Keratinocyte (primary cell): ENCODE results near the gene ZBTB26. TPM values are rescaled to one million over a fixed set of nuclear protein-coding genes. Genes with fewer than 3 reads are reported as not detected.

ENCODE experiments used
- DNase-seq: peaks from one replicate; pipeline ENCODE4 v3.0.0-alpha.2; 2011; ENCODE audit warnings: low read depth, missing footprints, low spot score
- FAIRE-seq: peaks from 2 replicates; lab custom pipeline; 2011; peaks lifted over from hg19 to GRCh38; lab: Jason Lieb, UNC
- H2AFZ ChIP-seq: 2 replicates; pipeline ENCODE4 v1.6.0; 2012; ENCODE audit warnings: low read length, control low read depth, inconsistent platforms; ENCODE audit not compliant: control insufficient read depth
- H3K27ac ChIP-seq: 2 replicates; pipeline ENCODE4 v1.5.1; 2011; ENCODE audit warnings: low read length; ENCODE audit not compliant: control insufficient read depth, insufficient read depth
- H3K27me3 ChIP-seq: 3 replicates; pipeline ENCODE4 v1.6.0; 2011; ENCODE audit warnings: low read length; ENCODE audit not compliant: control insufficient read depth, insufficient read depth; ENCODE audit errors: extremely low read depth
- H3K36me3 ChIP-seq, 2 experiments: 2 replicates in 1 of 2; 3 replicates in 1 of 2; pipeline ENCODE4 v1.5.1; 2011; ENCODE audit warnings: low read length in 2 of 2, mild to moderate bottlenecking in 1 of 2; ENCODE audit not compliant: control insufficient read depth in 2 of 2, insufficient read depth in 2 of 2; ENCODE audit errors: extremely low read depth in 1 of 2
- H3K4me1 ChIP-seq: 3 replicates; pipeline ENCODE4 v1.5.1; 2011; ENCODE audit warnings: low read length; ENCODE audit not compliant: control insufficient read depth, insufficient read depth; ENCODE audit errors: extremely low read depth
- H3K4me2 ChIP-seq: 3 replicates; pipeline ENCODE4 v1.6.0; 2011; ENCODE audit warnings: low read depth, low read length; ENCODE audit not compliant: control insufficient read depth, insufficient read depth; ENCODE audit errors: extremely low read depth
- H3K4me3 ChIP-seq, 3 experiments: fragments of 200-600 bp in 1 of 3; sonication (generic) in 1 of 3; 2 replicates in 2 of 3; 3 replicates in 1 of 3; pipeline ENCODE4 v1.5.1; 2011 to 2016; ENCODE audit warnings: low read length in 3 of 3, mild to moderate bottlenecking in 3 of 3, control low read depth in 2 of 3, inconsistent platforms in 1 of 3, low read depth in 1 of 3, mixed read lengths in 1 of 3, mixed run types in 1 of 3, moderate library complexity in 1 of 3; ENCODE audit not compliant: control insufficient read depth in 2 of 3, insufficient read depth in 2 of 3; ENCODE audit errors: extremely low read depth in 1 of 3
- H3K79me2 ChIP-seq: 2 replicates; pipeline ENCODE4 v1.6.0; 2012; ENCODE audit warnings: low read length; ENCODE audit not compliant: control insufficient read depth, insufficient read depth
- H3K9ac ChIP-seq: 3 replicates; pipeline ENCODE4 v1.6.0; 2011; ENCODE audit warnings: low read length; ENCODE audit not compliant: control insufficient read depth, insufficient read depth; ENCODE audit errors: extremely low read depth
- H3K9me1 ChIP-seq: 3 replicates; pipeline ENCODE4 v1.6.0; 2011; ENCODE audit warnings: low read length; ENCODE audit not compliant: control insufficient read depth, insufficient read depth; ENCODE audit errors: extremely low read depth
- H3K9me3 ChIP-seq: 2 replicates; pipeline ENCODE4 v1.5.1; 2012; ENCODE audit warnings: low read depth, low read length; ENCODE audit not compliant: control insufficient read depth
- H4K20me1 ChIP-seq: 3 replicates; pipeline ENCODE4 v1.6.0; 2011; ENCODE audit warnings: low read length; ENCODE audit not compliant: control insufficient read depth, insufficient read depth; ENCODE audit errors: extremely low read depth
- EZH2 ChIP-seq: IDR thresholded peaks from one replicate; pipeline ENCODE4 v1.6.1; 2012; ENCODE audit warnings: inconsistent platforms, mild to moderate bottlenecking, low read length, moderate library complexity
- dilution Hi-C: fragments of 300-500 bp; cut with MboI; formaldehyde crosslinking; loops from one replicate; pipeline ENCODE4 v1.7.0; 2020; ENCODE audit warnings: low sequenced_read_pairs; ENCODE audit not compliant: extremely low pct_ligation_motif_present
- polyA plus RNA-seq, 5 experiments: library from polyadenylated mRNA; depleted of rRNA in 3 of 5; stranded (reverse) in 3 of 5; stranded (forward) in 1 of 5; unstranded in 1 of 5; fragments of >200 nt; gene quantifications; 1 replicate in 1 of 5; 2 replicates in 3 of 5; 3 replicates in 1 of 5; pipeline versions ENCODE4 v1.2.1 to v1.2.3, GENCODE V29; 2011 to 2012; ENCODE audit warnings: missing spikeins in 2 of 5, low read depth in 1 of 5, low replicate concordance in 1 of 5
- TF ChIP-seq, protein P1 (sequence below), 3 experiments: IDR thresholded peaks in 1 of 3; conservative IDR thresholded peaks in 1 of 3; optimal IDR thresholded peaks in 1 of 3; 2 replicates in 2 of 3; 3 replicates in 1 of 3; pipeline versions ENCODE3 to v1.5.1; 2011; ENCODE audit warnings: low read length in 3 of 3, mild to moderate bottlenecking in 3 of 3, moderate library complexity in 2 of 3, control low read depth in 1 of 3, inconsistent platforms in 1 of 3; ENCODE audit not compliant: insufficient read depth in 2 of 3; ENCODE audit errors: extremely low read depth in 1 of 3

ZBTB26 gene
- polyA plus RNA-seq, 1 donor (not counting 4 experiments of a cell fraction or from before 2014, with no cell fraction given), result 4.1 TPM

DNA sequence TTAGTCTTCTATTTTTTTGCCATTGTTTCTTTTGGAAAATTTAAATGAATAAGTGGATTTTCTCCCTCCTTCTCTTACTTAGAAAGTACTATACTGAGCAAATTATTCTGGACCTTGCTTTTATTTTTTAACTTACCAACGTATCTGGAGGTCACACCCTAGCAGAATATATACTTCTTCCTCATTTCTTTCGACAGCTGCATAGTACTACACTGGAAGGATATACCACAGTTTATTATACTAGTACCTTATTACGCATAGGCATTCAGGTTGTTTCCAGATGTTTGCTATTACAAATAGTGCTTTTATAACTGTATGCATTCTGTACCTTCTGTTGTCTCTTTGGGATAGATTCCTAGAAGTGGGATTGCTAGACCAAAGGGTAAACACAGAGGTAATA lies 42.8 kb downstream of the ZBTB26 start:
- no peaks in the 10 kb centered on the region for H4K20me1 ChIP-seq
- H3K9me1 ChIP-seq, result no peaks in the 10 kb centered on the region
- H3K4me2 ChIP-seq, result no peak overlapping the region
- DNase-seq (no peak), FAIRE-seq (no peak)
- H3K4me1 ChIP-seq, result no peaks in the 10 kb centered on the region
- TF ChIP-seq, protein P1, sequence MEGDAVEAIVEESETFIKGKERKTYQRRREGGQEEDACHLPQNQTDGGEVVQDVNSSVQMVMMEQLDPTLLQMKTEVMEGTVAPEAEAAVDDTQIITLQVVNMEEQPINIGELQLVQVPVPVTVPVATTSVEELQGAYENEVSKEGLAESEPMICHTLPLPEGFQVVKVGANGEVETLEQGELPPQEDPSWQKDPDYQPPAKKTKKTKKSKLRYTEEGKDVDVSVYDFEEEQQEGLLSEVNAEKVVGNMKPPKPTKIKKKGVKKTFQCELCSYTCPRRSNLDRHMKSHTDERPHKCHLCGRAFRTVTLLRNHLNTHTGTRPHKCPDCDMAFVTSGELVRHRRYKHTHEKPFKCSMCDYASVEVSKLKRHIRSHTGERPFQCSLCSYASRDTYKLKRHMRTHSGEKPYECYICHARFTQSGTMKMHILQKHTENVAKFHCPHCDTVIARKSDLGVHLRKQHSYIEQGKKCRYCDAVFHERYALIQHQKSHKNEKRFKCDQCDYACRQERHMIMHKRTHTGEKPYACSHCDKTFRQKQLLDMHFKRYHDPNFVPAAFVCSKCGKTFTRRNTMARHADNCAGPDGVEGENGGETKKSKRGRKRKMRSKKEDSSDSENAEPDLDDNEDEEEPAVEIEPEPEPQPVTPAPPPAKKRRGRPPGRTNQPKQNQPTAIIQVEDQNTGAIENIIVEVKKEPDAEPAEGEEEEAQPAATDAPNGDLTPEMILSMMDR (optimal IDR thresholded peaks at IDR 0.05 in 1 of 3, IDR thresholded peaks at IDR 0.05 in 1 of 3, conservative IDR thresholded peaks at IDR 0.05 in 1 of 3; ENCODE audit: extremely low read depth in 1 of 3, insufficient read depth in 2 of 3, low read length in 3 of 3), result no peak
- TF ChIP-seq EZH2, result no peak
- H3K9me3 ChIP-seq, result no peaks in the 10 kb centered on the region
- H3K9ac ChIP-seq, result no peak overlapping the region
- no peak overlapping the region for H3K27ac ChIP-seq
- H3K36me3 ChIP-seq, result peaks cover 9 to 10% of the 10 kb centered on the region in 2 experiments
- H3K27me3 ChIP-seq, result no peaks in the 10 kb centered on the region
- H3K79me2 ChIP-seq, result peaks cover 3% of the 10 kb centered on the region
- dilution Hi-C loops, result no loop called here
- H3K4me3 ChIP-seq, result no peak overlapping the region
- H2AFZ ChIP-seq, result no peak overlapping the region

DNA sequence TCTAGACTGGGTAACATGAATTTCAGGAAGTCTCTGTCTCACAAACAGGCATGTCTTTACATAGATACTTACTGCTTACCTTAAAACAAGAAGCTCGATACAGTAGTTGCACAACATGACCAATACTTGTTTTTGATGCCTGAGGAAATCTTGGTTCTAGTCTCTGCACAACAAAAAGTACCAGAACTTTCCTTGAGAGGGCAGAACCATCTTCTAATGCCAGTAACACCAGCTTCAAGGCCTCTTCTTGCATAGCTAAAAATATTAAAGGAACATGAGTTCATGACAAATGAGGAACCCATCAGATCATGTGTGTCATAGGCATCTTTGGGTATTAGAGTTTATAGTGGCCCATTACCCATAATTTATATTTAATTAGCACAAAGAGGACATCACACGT lies 48.2 kb downstream of the ZBTB26 start:
- no peak overlapping the region for H3K4me2 ChIP-seq
- H2AFZ ChIP-seq, result no peak overlapping the region
- H3K27me3 ChIP-seq, result no peaks in the 10 kb centered on the region
- H3K79me2 ChIP-seq, result no peaks in the 10 kb centered on the region
- H3K36me3 ChIP-seq, result peaks cover 13 to 23% of the 10 kb centered on the region in 2 experiments
- H3K9me3 ChIP-seq, result no peaks in the 10 kb centered on the region
- no peak overlapping the region for H3K27ac ChIP-seq
- no peak overlapping the region for H3K4me3 ChIP-seq
- no peak overlapping the region for H3K9ac ChIP-seq
- DNase-seq (no peak), FAIRE-seq (no peak)
- H3K4me1 ChIP-seq, result no peaks in the 10 kb centered on the region
- no peaks in the 10 kb centered on the region for H3K9me1 ChIP-seq
- dilution Hi-C loops, result no loop called here
- H4K20me1 ChIP-seq, result no peaks in the 10 kb centered on the region
- TF ChIP-seq EZH2, result no peak
- TF ChIP-seq, protein P1 (optimal IDR thresholded peaks at IDR 0.05 in 1 of 3, IDR thresholded peaks at IDR 0.05 in 1 of 3, conservative IDR thresholded peaks at IDR 0.05 in 1 of 3; ENCODE audit: extremely low read depth in 1 of 3, insufficient read depth in 2 of 3, low read length in 3 of 3), result no peak
